Lower lobe of right lung (tissue), 2 donors: ENCODE results near the gene SLC25A10. TPM values are rescaled to one million over a fixed set of nuclear protein-coding genes. Genes with fewer than 3 reads are reported as not detected.
"Not testable (repeated sequence)": the region's sequence is repeated elsewhere in the genome, so short reads cannot be mapped to it uniquely, and the experiment has no call there.

Experiments used
- ATAC-seq, 2 donors: fragments of 200-7000 bp; cut with Tn5 transposase; one replicate each; pipeline ENCODE4 v1.9.1; 2020 to 2022; ENCODE audit warnings: mild to moderate bottlenecking in 2 of 2, moderate library complexity in 2 of 2
- DNase-seq: peaks from one replicate; pipeline ENCODE4 v3.0.0-alpha.2; 2020
- H3K27ac ChIP-seq: fragments of 200-600 bp; one replicate; pipeline ENCODE4 v1.8.0; 2022
- H3K27me3 ChIP-seq: fragments of 200-600 bp; one replicate; pipeline ENCODE4 v1.8.0; 2022; ENCODE audit warnings: low read depth
- H3K36me3 ChIP-seq: fragments of 200-600 bp; one replicate; pipeline ENCODE4 v1.8.0; 2022; ENCODE audit warnings: mild to moderate bottlenecking
- H3K4me1 ChIP-seq: fragments of 200-600 bp; one replicate; pipeline ENCODE4 v1.8.0; 2022
- H3K4me3 ChIP-seq: fragments of 200-600 bp; one replicate; pipeline ENCODE4 v1.8.0; 2022; ENCODE audit warnings: mild to moderate bottlenecking
- H3K9me3 ChIP-seq: fragments of 200-600 bp; one replicate; pipeline ENCODE4 v1.8.0; 2022
- CTCF ChIP-seq: fragments of 200-600 bp; IDR thresholded peaks from one replicate; pipeline ENCODE4 v1.8.0; 2022; ENCODE audit warnings: antibody characterized with exemption, mild to moderate bottlenecking
- intact Hi-C: fragments of 100-400 bp; cut with DNase I; formaldehyde crosslinking; loops from one replicate; pipeline ENCODE4 v1.11.0; 2022
- total RNA-seq: library from RNA; stranded (reverse); fragmentation: NEBNext Ultra II Directional; extraction: Animal tissue kit (Norgen Biotek cat#: 25700); gene quantifications from one replicate; pipeline ENCODE4 v1.2.1, GENCODE V29; 2021
- donor health status: DM: no; HTN: yes; CAD: no; lungs with severe emphysema.

The SLC25A10 gene
- total RNA-seq, 1 donor from 2014 or later = 7.3 TPM

- Histone ChIP-seq H3K36me3 (peaks cover 46% of the 10 kb centered on the region), H3K4me3 (peak overlapping the region; percentile 100), H3K9me3 (no peaks in the 10 kb centered on the region), H3K27ac (no peak overlapping the region), H3K4me1 (peaks cover 31% of the 10 kb centered on the region), H3K27me3 (no peaks in the 10 kb centered on the region)
- DNase-seq = no peak
- no peak for ATAC-seq
- intact Hi-C loops = no loop called here
- TF ChIP-seq CTCF = no peak
Observed at GRCh38 chr17:81667754-81668153, 44.3 kb upstream of the SLC25A10 start.

GRCh38 chr17:81672504-81672903 is 39.6 kb upstream of the SLC25A10 start:
- H3K27ac ChIP-seq = no peak overlapping the region
- peaks cover 51% of the 10 kb centered on the region for H3K36me3 ChIP-seq
- intact Hi-C loops = no loop called here
- no peak for ATAC-seq
- H3K4me1 ChIP-seq = peaks cover 9% of the 10 kb centered on the region
- H3K27me3 ChIP-seq = no peaks in the 10 kb centered on the region
- no peak overlapping the region for H3K4me3 ChIP-seq
- no peak for TF ChIP-seq CTCF
- no peaks in the 10 kb centered on the region for H3K9me3 ChIP-seq
- no peak for DNase-seq

- intact Hi-C loops = no loop called here
- no peaks in the 10 kb centered on the region for H3K27me3 ChIP-seq
- H3K36me3 ChIP-seq = peaks cover 51% of the 10 kb centered on the region
- no peak overlapping the region for H3K27ac ChIP-seq
- peaks cover 5% of the 10 kb centered on the region for H3K4me1 ChIP-seq
- DNase-seq = no peak
- H3K4me3 ChIP-seq = no peak overlapping the region
- TF ChIP-seq CTCF = no peak
- H3K9me3 ChIP-seq = no peaks in the 10 kb centered on the region
- ATAC-seq = peak in 1 of 2 donors; percentile 11
Observed at GRCh38 chr17:81672954-81673353, 39.1 kb upstream of the SLC25A10 start.

- no peak overlapping the region for H3K4me3 ChIP-seq
- peaks cover 51% of the 10 kb centered on the region for H3K36me3 ChIP-seq
- ATAC-seq (no peak), DNase-seq (no peak)
- no peaks in the 10 kb centered on the region for H3K27me3 ChIP-seq
- no peak for TF ChIP-seq CTCF
- intact Hi-C loops = no loop called here
- H3K4me1 ChIP-seq = no peaks in the 10 kb centered on the region
- no peaks in the 10 kb centered on the region for H3K9me3 ChIP-seq
- no peak overlapping the region for H3K27ac ChIP-seq
Observed at GRCh38 chr17:81673561-81674258, 38.4 kb upstream of the SLC25A10 start.

- H3K4me3 ChIP-seq, H3K27me3 ChIP-seq, H3K9me3 ChIP-seq, DNase-seq, intact Hi-C loops, H3K4me1 ChIP-seq, H3K27ac ChIP-seq, ATAC-seq: not testable (repeated sequence)
- TF ChIP-seq CTCF = peak; percentile 60
- H3K36me3 ChIP-seq = peaks cover 36% of the 10 kb centered on the region
Observed at GRCh38 chr17:81675515-81676221, 36.4 kb upstream of the SLC25A10 start.
